Measurements from ENCODE around the gene BCAS4.

- no peak for TF ChIP-seq CTCF (IDR thresholded peaks at IDR 0.05)
- no peak for TF ChIP-seq POLR2A (IDR thresholded peaks at IDR 0.05)
These were observed 22.9 kb downstream of the BCAS4 start for GRCh38 chr20:50817776-50818172.

Data from esophagus squamous epithelium (tissue), 4 donors.